CD4-positive, alpha-beta T cell treated with Interleukin-17A for 4 hours (primary cell): ENCODE measurements around the gene ZNF580.
A peak's percentile ranks its signal among the peaks of the same experiment; 100 is the strongest.

ENCODE experiments used
- DNase-seq: peaks from one replicate; pipeline ENCODE4 v3.0.0-alpha.2; 2020; ENCODE audit warnings: mixed read lengths

Gene ZNF580

GRCh38 chr19:55624109-55625003 lies 16.4 kb upstream of the ZNF580 start, which contains the start of gene ZNF784:
ZNF784 (minus strand) TSS chr19:55624566; CDS start chr19:55624561, 5 bp downstream.
- DNase-seq: peak; percentile 93

GRCh38 chr19:55625004-55625326 lies 15.8 kb upstream of the ZNF580 start:
- DNase-seq: no peak

GRCh38 chr19:55626350-55626749 lies 14.5 kb upstream of the ZNF580 start:
- peak; percentile 71 for DNase-seq

- peak; percentile 93 for DNase-seq
These were observed 8.4 kb upstream of the ZNF580 start for GRCh38 chr19:55632463-55632834.

- DNase-seq: no peak
These were observed 6.9 kb upstream of the ZNF580 start for GRCh38 chr19:55633861-55634260.

GRCh38 chr19:55635334-55635717 lies 5.5 kb upstream of the ZNF580 start:
- DNase-seq: no peak

- no peak for DNase-seq
These were observed 4.9 kb upstream of the ZNF580 start for GRCh38 chr19:55635856-55636440.

GRCh38 chr19:55636723-55637122 lies 4.1 kb upstream of the ZNF580 start:
- no peak for DNase-seq

- no peak for DNase-seq
These were observed 3.3 kb upstream of the ZNF580 start for GRCh38 chr19:55637534-55637933.

GRCh38 chr19:55638864-55639359 lies 1.9 kb upstream of the ZNF580 start:
- peak; percentile 61 for DNase-seq

GRCh38 chr19:55640043-55640576 lies 692 bp upstream of the ZNF580 start:
- peak; percentile 81 for DNase-seq

- peak; percentile 52 for DNase-seq
These were observed 787 bp downstream of the ZNF580 start for GRCh38 chr19:55641426-55642152.

GRCh38 chr19:55642153-55643002 lies 1.6 kb downstream of the ZNF580 start:
- peak; percentile 50 for DNase-seq

- DNase-seq: peak; percentile 83
These were observed 2.4 kb downstream of the ZNF580 start, which contains the start of gene ZNF581 for GRCh38 chr19:55643003-55643886. ZNF581 (plus strand) TSS chr19:55643649; CDS start chr19:55644572, 923 bp downstream.

- DNase-seq: no peak
These were observed 3.0 kb downstream of the ZNF580 start for GRCh38 chr19:55643887-55644176.

- no peak for DNase-seq
These were observed 3.5 kb downstream of the ZNF580 start for GRCh38 chr19:55644191-55644833.

GRCh38 chr19:55644842-55645511 lies 4.2 kb downstream of the ZNF580 start:
- no peak for DNase-seq

- no peak for DNase-seq
These were observed 4.7 kb downstream of the ZNF580 start for GRCh38 chr19:55645512-55645881.

GRCh38 chr19:55646889-55647731 lies 6.3 kb downstream of the ZNF580 start:
- no peak for DNase-seq
